ENCODE data around the gene GALNS.

- no peak for TF ChIP-seq CTCF (IDR thresholded peaks at IDR 0.05; ENCODE audit: low read depth, low read length, missing input control)
- no peak for TF ChIP-seq YY1 (IDR thresholded peaks at IDR 0.05)
- TF ChIP-seq RAD21 (IDR thresholded peaks at IDR 0.05): no peak
- TF ChIP-seq GABPA (IDR thresholded peaks at IDR 0.05 in 1 of 2, conservative IDR thresholded peaks at IDR 0.05 in 1 of 2): no peak
- no peak for TF ChIP-seq FOXA1 (IDR thresholded peaks at IDR 0.05)
- TF ChIP-seq ATF3 (IDR thresholded peaks at IDR 0.05): no peak
- no peak for TF ChIP-seq TAF1 (conservative IDR thresholded peaks at IDR 0.05)
- TF ChIP-seq, protein P1, sequence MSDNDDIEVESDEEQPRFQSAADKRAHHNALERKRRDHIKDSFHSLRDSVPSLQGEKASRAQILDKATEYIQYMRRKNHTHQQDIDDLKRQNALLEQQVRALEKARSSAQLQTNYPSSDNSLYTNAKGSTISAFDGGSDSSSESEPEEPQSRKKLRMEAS (IDR thresholded peaks at IDR 0.05): no peak
- no peak for TF ChIP-seq SP1 (IDR thresholded peaks at IDR 0.05)
- TF ChIP-seq, protein P2, sequence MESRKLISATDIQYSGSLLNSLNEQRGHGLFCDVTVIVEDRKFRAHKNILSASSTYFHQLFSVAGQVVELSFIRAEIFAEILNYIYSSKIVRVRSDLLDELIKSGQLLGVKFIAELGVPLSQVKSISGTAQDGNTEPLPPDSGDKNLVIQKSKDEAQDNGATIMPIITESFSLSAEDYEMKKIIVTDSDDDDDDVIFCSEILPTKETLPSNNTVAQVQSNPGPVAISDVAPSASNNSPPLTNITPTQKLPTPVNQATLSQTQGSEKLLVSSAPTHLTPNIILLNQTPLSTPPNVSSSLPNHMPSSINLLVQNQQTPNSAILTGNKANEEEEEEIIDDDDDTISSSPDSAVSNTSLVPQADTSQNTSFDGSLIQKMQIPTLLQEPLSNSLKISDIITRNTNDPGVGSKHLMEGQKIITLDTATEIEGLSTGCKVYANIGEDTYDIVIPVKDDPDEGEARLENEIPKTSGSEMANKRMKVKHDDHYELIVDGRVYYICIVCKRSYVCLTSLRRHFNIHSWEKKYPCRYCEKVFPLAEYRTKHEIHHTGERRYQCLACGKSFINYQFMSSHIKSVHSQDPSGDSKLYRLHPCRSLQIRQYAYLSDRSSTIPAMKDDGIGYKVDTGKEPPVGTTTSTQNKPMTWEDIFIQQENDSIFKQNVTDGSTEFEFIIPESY (IDR thresholded peaks at IDR 0.05): no peak
These were observed 26.0 kb downstream of the GALNS start for GRCh38 chr16:88830783-88831182.
